ENCODE measurements around the gene VPS36. TPM values are rescaled to one million over a fixed set of nuclear protein-coding genes. Genes with fewer than 3 reads are reported as not detected.

Gene VPS36
- total and polyA plus RNA-seq, 9 of the 15 experiments (the other 6 are each of a cell fraction or from before 2014, with no cell fraction given), result 8.4 to 30.6 (median 23.7) TPM

- Histone ChIP-seq H3K36me3 (ENCODE audit: control insufficient read depth, insufficient read depth, low read length) (0 out of 3 replicates have a peak, but pooled peaks cover 2% of the 10 kb centered on the region), H3K4me3 (no peak within 1 kb of the TSS), H4K20me1 (replicated peaks; ENCODE audit: control insufficient read depth, insufficient read depth, low read length) (no peaks in the 10 kb centered on the region), H3K9me1 (ENCODE audit: control insufficient read depth, insufficient read depth, low read length) (no peaks in the 10 kb centered on the region), H3K9ac (ENCODE audit: insufficient read depth in 1 of 2, low read depth in 2 of 2, low read length in 2 of 2) (no peak within 1 kb of the TSS), H3K27me3 (ENCODE audit: control insufficient read depth in 2 of 2, insufficient read depth in 2 of 2, low read length in 2 of 2) (no peaks in the 10 kb centered on the region; a peak in 1 of 5 replicates), H3K4me1 (replicated peaks in 1 of 2; ENCODE audit: control insufficient read depth in 2 of 2, insufficient read depth in 2 of 2, low read length in 2 of 2) (no peaks in the 10 kb centered on the region), H2AFZ (ENCODE audit: low read depth, low read length) (no peak within 1 kb of the TSS), H3K4me2 (ENCODE audit: insufficient read depth, low read length) (no peak within 1 kb of the TSS), H3K27ac (ENCODE audit: extremely low read depth, low read depth, low read length) (no peak within 1 kb of the TSS), H3K9me3 (replicated peaks; ENCODE audit: control insufficient read depth, insufficient read depth, low read depth, low read length) (no peaks in the 10 kb centered on the region), H3K79me2 (ENCODE audit: control insufficient read depth, insufficient read depth, low read length) (no peaks in the 10 kb centered on the region)
- in situ Hi-C loops (cut with MboI), result no loop called here
- FAIRE-seq (no peak), DNase-seq (ENCODE audit: extremely low read depth in 1 of 4, low spot score in 3 of 4) (no peak), ATAC-seq (no peak)
- 80% methylated on average over 14 of the region's 68 CpGs for WGBS (ENCODE audit: insufficient coverage, low coverage, missing lambda C conversion rate)
- TF ChIP-seq BRD9 (IDR thresholded peaks at IDR 0.05; ENCODE audit: low read depth, partially characterized antibody) (no peak), SAFB (IDR thresholded peaks at IDR 0.05; ENCODE audit: borderline replicate concordance, low read depth, low read length) (no peak), CXXC5 (CRISPR knock-in tag; IDR thresholded peaks at IDR 0.05) (no peak)
- TF ChIP-seq, protein P1, sequence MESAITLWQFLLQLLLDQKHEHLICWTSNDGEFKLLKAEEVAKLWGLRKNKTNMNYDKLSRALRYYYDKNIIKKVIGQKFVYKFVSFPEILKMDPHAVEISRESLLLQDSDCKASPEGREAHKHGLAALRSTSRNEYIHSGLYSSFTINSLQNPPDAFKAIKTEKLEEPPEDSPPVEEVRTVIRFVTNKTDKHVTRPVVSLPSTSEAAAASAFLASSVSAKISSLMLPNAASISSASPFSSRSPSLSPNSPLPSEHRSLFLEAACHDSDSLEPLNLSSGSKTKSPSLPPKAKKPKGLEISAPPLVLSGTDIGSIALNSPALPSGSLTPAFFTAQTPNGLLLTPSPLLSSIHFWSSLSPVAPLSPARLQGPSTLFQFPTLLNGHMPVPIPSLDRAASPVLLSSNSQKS (CRISPR knock-in tag; IDR thresholded peaks at IDR 0.05), result no peak
- BruUV-seq (replicated peaks), result no TSS peak
- POLR2A ChIA-PET, result no interaction called here
- intact Hi-C loops (cut with micrococcal nuclease), result no loop called here
- CTCF ChIA-PET (ENCODE audit: low intra/inter-chr PET ratio), result no interaction called here
Measured at GRCh38 chr13:52405767-52406494, 44.5 kb downstream of the VPS36 start, which contains the start of gene THSD1. TSS of gene THSD1 (minus strand) at chr13:52406172. CDS start at chr13:52402600, 3,572 bp downstream.
